Inflammatory macrophage (primary cell): ENCODE measurements around the gene ELL3.
A peak's percentile ranks its signal among the peaks of the same experiment; 100 is the strongest.
"Not testable (repeated sequence)": the region's sequence is repeated elsewhere in the genome, so short reads cannot be mapped to it uniquely, and the experiment has no call there.

Experiments used
- DNase-seq, 2 donors: peaks; one replicate each; pipeline ENCODE4 v3.0.0-alpha.2; 2020 to 2022
- total RNA-seq, 18 experiments: gene quantifications; one replicate each; lab custom pipeline; 2026; ENCODE audit warnings: mixed read lengths in 6 of 18, inconsistent platforms in 2 of 18; lab: John Stamatoyannopoulos, UW

The ELL3 gene
- 0 to 0.73 (median 0.13) reads per million in 18 experiments for total RNA-seq

- peak; percentile 72 to 80 for DNase-seq
These were observed at the start of gene ELL3 for GRCh38 chr15:43776718-43777266. Gene ELL3, minus strand, starts transcription at chr15:43776966. Its CDS starts 65 bp downstream, at chr15:43776901.

- DNase-seq, result no peak
These were observed 49.3 kb upstream of the ELL3 start for GRCh38 chr15:43826029-43826507.

GRCh38 chr15:43825305-43825704 lies 48.5 kb upstream of the ELL3 start:
- peak in 1 of 2 donors; percentile 4 for DNase-seq

GRCh38 chr15:43824302-43825246 lies 47.8 kb upstream of the ELL3 start, which contains the start of gene MFAP1:
Gene MFAP1, minus strand, starts transcription at chr15:43824690. Its CDS starts 121 bp downstream, at chr15:43824569.
- peak; percentile 95 to 97 for DNase-seq

GRCh38 chr15:43821505-43821904 lies 44.7 kb upstream of the ELL3 start:
- DNase-seq, result no peak

- DNase-seq, result not testable (repeated sequence)
These were observed 38.3 kb upstream of the ELL3 start for GRCh38 chr15:43815064-43815463.

- DNase-seq, result peak; percentile 78 to 80
These were observed 32.4 kb upstream of the ELL3 start for GRCh38 chr15:43808960-43809678.

- DNase-seq, result no peak
These were observed 31.7 kb upstream of the ELL3 start for GRCh38 chr15:43808435-43808950.

GRCh38 chr15:43802676-43803075 lies 25.9 kb upstream of the ELL3 start:
- not testable (repeated sequence) for DNase-seq

GRCh38 chr15:43800286-43801141 lies 23.7 kb upstream of the ELL3 start, which contains the start of gene HYPK:
Gene HYPK, plus strand, starts transcription at chr15:43800599. Its CDS starts 24 bp downstream, at chr15:43800623.
- peak; percentile 90 to 91 for DNase-seq

GRCh38 chr15:43799945-43800285 lies 23.1 kb upstream of the ELL3 start, which contains the start of gene SERINC4:
Gene SERINC4, minus strand, starts transcription at chr15:43800220. Its CDS starts 234 bp downstream, at chr15:43799986.
- no peak for DNase-seq

GRCh38 chr15:43799209-43799944 lies 22.6 kb upstream of the ELL3 start:
- no peak for DNase-seq

- no peak for DNase-seq
These were observed 19.8 kb upstream of the ELL3 start for GRCh38 chr15:43796566-43796965.

GRCh38 chr15:43795997-43796396 lies 19.2 kb upstream of the ELL3 start:
- DNase-seq, result no peak

GRCh38 chr15:43795197-43795596 lies 18.4 kb upstream of the ELL3 start:
- no peak for DNase-seq

GRCh38 chr15:43794269-43795037 lies 17.7 kb upstream of the ELL3 start:
- DNase-seq, result no peak

- no peak for DNase-seq
These were observed 16.9 kb upstream of the ELL3 start for GRCh38 chr15:43793647-43794046.

- peak; percentile 84 to 89 for DNase-seq
These were observed 16.2 kb upstream of the ELL3 start for GRCh38 chr15:43792761-43793476.
